Measurements from ENCODE around the gene TAS2R46.
"Not testable (repeated sequence)": the region's sequence is repeated elsewhere in the genome, so short reads cannot be mapped to it uniquely, and the experiment has no call there.

TAS2R46 gene

GRCh38 chr12:11059784-11060183 is 2.3 kb downstream of the TAS2R46 start:
- H3K27ac ChIP-seq: no peak overlapping the region
- TF ChIP-seq, protein P1, sequence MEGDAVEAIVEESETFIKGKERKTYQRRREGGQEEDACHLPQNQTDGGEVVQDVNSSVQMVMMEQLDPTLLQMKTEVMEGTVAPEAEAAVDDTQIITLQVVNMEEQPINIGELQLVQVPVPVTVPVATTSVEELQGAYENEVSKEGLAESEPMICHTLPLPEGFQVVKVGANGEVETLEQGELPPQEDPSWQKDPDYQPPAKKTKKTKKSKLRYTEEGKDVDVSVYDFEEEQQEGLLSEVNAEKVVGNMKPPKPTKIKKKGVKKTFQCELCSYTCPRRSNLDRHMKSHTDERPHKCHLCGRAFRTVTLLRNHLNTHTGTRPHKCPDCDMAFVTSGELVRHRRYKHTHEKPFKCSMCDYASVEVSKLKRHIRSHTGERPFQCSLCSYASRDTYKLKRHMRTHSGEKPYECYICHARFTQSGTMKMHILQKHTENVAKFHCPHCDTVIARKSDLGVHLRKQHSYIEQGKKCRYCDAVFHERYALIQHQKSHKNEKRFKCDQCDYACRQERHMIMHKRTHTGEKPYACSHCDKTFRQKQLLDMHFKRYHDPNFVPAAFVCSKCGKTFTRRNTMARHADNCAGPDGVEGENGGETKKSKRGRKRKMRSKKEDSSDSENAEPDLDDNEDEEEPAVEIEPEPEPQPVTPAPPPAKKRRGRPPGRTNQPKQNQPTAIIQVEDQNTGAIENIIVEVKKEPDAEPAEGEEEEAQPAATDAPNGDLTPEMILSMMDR (conservative IDR thresholded peaks at IDR 0.05): no peak
- no peak for TF ChIP-seq ZFX (IDR thresholded peaks at IDR 0.05)

DNA sequence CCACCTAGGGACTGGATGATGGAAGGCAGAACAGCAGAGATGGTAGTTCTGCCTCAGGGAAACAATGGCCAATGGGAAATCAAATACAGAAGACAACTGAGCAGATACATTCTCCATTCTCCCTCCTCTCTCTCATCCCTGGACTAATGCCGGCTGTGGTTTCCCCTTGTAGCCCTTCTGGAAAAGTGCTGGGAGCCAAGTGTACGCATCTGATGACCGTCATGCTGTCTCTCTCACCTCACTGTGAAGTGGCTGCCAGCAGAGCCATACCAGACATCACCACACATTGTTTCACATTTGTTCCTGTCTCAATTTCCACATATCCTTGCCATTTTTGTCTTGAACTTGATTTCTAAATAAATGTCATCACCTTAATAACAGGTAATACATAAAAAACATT is 3.1 kb downstream of the TAS2R46 start:
- TF ChIP-seq, protein P1 (conservative IDR thresholded peaks at IDR 0.05): no peak
- TF ChIP-seq ZFX (IDR thresholded peaks at IDR 0.05): no peak
- H3K27ac ChIP-seq: no peak overlapping the region

DNA sequence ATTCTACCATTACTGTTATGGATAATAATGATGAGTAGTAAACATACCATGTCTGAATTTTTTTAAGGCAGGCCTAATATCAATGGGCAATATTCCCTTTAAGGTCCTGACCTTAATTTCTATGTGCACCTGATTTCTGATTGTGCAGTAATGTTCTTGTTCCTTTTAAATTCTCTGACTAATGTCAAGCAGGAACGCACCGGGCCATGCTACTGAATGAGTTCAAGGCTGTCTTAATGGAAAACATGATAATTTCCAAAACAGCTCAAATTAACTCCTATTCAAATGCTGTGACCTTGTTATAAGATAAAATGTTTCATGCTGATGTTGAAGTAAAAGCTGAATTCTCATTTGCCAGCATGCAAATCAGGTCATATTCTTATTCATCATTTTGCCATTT is 6.8 kb downstream of the TAS2R46 start:
- TF ChIP-seq, protein P1 (conservative IDR thresholded peaks at IDR 0.05): no peak
- TF ChIP-seq ZFX (IDR thresholded peaks at IDR 0.05): no peak
- no peak overlapping the region for H3K27ac ChIP-seq

GRCh38 chr12:11049806-11050531 is 12.1 kb downstream of the TAS2R46 start:
- not testable (repeated sequence) for H3K27ac ChIP-seq

DNA sequence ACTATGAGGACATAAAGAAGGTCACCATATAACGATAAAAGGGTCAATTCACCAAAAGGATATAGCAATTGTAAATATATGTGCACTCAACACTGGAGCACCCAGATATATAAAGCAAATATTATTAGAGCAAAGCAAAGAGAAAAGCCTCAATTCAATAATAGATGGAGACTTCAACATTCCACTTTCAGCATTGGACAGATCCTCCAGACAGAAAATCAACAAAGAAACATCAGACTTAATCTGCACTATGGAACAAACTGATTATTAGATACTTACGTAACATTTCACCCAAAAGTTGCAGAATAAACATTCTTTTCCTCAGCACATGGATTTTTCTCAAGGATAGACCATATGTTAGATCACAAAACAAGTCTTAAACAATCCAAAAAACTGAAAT is 20.7 kb downstream of the TAS2R46 start:
- H3K27ac ChIP-seq: not testable (repeated sequence)

DNA sequence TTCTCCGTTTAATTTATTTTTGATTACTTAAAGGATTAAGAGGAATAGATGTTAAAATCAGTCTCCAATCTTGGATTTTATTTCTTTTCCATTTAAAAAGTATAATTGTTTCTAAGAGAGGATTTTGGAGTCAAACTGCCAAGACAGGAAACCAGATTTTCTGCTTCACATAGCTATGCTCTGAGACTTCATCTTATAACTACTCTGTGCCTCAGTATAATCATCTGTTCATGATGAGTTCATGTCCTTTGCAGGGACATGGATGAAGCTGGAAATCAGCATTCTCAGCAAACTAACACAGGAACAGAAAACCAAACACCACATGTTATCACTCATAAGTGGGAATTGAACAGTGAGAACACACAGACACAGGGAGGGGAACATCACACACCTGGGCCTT is 21.9 kb downstream of the TAS2R46 start:
- no peak for TF ChIP-seq ZFX (IDR thresholded peaks at IDR 0.05)
- TF ChIP-seq, protein P1 (conservative IDR thresholded peaks at IDR 0.05): no peak
- H3K27ac ChIP-seq: no peak overlapping the region

GRCh38 chr12:11039171-11039570 is 22.9 kb downstream of the TAS2R46 start:
- TF ChIP-seq ZFX (IDR thresholded peaks at IDR 0.05): no peak
- TF ChIP-seq, protein P1 (conservative IDR thresholded peaks at IDR 0.05): no peak
- H3K27ac ChIP-seq: no peak overlapping the region

GRCh38 chr12:11033959-11034358 is 28.1 kb downstream of the TAS2R46 start:
- not testable (repeated sequence) for H3K27ac ChIP-seq

DNA sequence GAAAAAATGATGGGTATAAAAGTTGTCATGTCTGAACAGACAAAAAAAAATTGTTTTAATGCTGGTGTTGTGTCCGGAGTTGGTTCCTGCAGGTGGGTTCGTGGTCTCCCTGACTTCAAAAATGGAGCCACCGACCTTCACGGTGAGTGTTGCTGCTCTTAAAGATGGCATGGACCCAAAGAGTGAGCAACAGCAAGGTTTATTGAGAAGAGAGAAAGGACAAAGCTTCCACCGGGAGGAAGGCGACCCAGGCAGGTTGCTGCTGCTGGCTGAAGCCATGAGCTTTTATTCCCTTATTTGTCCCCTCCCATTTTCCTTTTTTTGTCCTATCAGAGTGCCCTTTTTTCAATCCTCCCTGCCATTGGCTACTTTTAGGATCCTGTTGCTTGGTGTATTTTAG is 30.8 kb downstream of the TAS2R46 start, which contains the start of gene TAS2R31:
Gene TAS2R31, minus strand, starts transcription at position 101 of the 400 bp plus-strand sequence. Its CDS starts 72 bp downstream, at position 29.
- no peak within 1 kb of the TSS for H3K27ac ChIP-seq
- TF ChIP-seq, protein P1 (conservative IDR thresholded peaks at IDR 0.05): no peak
- no peak for TF ChIP-seq ZFX (IDR thresholded peaks at IDR 0.05)
